GM19351 (cell line): ENCODE data around the gene INHA.

Source experiments
- ATAC-seq: cut with Tn5 transposase; IDR thresholded peaks from one replicate; pipeline ENCODE4 v1.9.1; 2021; ENCODE audit warnings: mild to moderate bottlenecking, moderate library complexity; ENCODE audit not compliant: unreplicated experiment

The INHA gene, protein sequence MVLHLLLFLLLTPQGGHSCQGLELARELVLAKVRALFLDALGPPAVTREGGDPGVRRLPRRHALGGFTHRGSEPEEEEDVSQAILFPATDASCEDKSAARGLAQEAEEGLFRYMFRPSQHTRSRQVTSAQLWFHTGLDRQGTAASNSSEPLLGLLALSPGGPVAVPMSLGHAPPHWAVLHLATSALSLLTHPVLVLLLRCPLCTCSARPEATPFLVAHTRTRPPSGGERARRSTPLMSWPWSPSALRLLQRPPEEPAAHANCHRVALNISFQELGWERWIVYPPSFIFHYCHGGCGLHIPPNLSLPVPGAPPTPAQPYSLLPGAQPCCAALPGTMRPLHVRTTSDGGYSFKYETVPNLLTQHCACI

DNA sequence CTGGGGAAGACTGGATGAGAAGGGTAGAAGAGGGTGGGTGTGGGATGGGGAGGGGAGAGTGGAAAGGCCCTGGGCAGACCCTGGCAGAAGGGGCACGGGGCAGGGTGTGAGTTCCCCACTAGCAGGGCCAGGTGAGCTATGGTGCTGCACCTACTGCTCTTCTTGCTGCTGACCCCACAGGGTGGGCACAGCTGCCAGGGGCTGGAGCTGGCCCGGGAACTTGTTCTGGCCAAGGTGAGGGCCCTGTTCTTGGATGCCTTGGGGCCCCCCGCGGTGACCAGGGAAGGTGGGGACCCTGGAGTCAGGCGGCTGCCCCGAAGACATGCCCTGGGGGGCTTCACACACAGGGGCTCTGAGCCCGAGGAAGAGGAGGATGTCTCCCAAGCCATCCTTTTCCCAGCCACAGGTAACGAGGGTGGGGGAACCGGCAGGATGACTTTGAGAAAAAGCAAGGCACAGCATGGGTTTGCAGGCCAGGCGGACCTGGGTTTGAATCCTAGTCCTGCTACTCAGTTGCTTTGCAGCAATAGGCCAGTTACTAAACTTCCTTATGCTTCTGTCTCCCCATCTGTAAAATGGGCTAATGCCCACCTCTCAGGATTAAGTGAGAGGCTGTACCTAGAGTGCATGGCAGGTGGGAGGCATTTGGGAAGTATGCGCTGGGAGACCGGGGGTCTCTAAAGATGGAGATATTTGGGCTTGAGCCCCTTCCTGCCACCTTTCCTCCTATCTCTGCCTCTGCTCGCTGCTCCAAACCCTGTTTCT is at the start of gene INHA:
Gene INHA (plus strand): TSS at position 74 of the 765 bp plus-strand sequence. CDS start 65 bp downstream, at position 139.
- ATAC-seq: no peak

DNA sequence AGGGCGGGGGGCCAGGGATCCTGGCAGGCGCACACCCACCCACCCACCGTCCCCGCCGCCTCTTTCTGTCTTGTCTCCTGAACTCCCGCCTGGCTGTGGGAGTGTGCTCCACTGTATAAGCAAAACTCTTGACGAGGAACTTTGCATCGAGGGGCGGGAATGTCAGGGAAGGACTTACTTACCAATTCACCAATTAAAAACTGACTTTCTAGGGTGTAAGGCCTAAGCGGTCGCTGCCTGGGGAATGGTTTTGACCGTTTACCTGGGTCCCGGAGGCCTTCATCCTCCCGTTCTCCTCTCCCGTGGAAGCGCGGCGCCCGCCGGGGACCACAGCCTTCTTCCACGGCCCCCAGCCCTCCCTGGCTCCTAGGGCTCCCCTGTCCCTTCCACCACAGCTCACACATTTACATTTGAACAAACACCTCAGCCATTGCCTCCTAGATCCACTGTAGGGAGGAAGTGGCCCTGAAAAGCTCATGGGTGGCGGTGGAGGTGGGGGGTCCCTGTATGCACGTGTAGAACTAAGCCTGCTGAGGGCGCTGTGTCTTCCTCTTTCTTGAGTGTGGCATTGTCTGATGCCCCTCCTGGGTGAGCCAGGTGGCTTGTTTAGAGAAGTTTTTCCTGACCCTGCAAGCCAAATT is 49.0 kb upstream of the INHA start:
- ATAC-seq: no peak

DNA sequence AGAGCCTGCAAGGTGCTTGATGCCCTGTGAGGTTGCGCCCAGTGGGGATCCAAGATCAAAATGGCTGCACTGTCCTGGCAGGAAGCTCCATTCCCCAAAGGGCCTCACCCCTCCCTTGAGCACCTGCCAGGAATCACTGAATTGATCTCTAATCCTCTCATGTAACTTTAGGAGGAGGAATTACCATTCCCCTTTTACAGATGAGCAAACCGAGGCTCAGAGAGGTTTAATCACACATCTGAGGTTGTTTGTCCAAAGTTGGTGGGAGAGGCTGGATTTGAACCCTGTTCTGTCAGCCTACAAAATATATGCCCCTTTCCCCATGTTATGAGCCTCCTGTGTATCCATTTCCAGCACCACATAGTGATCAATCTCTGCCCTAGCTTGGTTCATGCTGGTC is 47.3 kb upstream of the INHA start:
- no peak for ATAC-seq

DNA sequence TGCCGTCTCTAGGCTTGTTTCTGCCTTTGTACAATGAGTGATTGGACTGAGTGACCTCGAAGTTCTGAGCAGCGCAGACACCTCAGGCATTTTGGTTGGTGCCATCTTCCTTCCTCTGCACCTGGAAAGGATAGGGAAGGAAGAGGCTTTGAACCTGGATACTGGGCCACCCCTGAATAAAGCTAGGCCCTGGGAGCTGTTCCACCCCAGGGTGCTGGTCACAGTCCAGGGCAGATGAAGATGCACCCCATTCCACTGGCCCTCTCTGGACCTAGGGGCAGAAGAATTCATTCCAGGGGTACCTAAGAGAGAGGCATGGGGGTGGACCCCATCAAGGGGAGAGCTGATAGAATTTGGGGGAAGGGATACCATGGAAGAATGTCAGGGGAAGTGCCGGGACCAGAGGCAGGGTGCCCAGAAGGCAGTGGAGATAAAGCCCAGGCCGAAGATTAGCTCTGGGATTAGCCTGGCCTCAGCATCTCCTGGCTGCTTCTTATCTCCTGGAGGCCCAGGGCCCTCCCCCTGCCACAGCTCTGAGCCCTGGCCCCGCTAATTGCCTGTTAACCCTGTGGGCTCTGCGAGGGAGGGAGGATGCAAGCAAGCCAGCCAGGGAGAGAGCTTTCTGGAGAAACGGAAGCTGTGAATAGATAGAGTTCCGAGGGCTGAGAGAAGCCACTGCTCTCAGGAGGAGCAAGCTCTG is 46.4 kb upstream of the INHA start:
- ATAC-seq: no peak

DNA sequence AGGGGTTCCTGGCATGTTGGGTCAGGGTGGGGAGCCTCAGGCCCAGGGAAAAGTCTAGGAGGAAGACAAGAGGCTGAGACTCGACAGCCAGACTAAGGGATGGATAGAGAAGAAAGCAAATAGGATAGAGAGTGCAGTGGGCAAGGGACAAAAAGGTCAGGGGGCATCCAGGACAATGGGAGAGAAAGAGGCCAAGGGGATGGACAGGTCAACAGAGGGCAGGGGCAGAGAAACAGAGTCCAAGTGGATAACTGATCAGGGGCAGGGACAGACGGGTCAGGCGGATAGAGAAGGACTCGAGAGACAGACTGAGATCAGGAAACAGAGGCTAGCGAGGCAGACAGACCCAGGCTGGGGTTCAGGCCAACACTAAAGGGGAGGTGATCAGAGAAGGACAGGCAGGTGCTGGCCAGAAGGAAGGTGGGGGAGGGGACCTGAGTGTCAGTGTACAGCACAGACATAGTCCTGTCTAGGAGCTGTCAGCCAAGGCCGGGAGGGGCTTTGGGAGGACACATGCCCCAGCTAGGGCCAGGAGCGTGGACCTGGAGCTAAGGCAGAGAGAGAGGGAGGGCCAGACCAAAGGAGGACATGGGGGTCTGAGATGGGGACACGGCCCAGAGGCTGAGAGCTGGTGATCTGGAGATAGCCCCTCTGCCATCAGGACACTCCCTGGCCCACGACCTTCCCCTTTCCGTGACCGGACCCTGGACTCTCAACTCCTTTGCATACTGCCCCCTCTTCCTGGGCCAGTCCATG is 45.6 kb upstream of the INHA start:
- no peak for ATAC-seq

DNA sequence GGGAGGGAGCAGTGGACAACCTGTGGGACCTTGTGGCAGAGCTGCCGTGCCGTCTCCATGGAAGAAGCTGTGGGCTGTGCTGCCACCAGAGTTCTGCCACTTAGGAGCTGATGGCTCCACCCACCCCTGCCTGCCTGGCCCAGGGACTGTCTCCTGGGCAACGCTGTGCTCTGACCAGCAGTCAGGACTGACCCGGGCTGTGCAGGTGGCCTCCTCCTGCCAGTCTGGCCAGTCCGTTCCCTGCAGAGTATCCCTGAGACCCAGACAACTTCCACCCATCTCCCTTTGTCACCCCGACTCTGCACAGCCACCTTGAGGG is 45.1 kb upstream of the INHA start:
- no peak for ATAC-seq

DNA sequence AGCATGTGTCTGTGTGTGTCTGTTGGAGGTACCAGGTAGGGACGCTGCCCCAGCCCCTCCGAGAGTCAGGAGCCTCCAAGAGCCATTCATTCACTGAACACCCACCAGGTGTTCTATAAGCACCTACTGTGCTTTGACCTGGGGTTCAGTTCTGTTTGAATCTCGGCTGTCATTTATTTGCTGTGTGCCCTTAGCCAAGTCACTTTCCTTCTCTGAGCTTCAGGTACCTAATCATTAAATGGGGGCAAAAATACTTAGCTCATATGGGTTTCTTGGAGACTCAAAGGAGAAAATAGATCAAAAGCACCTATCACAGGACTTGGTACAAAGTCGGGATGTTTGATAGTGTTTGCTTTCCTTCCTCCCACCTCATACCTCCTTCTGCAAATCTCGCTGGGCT is 44.6 kb upstream of the INHA start:
- ATAC-seq: no peak

DNA sequence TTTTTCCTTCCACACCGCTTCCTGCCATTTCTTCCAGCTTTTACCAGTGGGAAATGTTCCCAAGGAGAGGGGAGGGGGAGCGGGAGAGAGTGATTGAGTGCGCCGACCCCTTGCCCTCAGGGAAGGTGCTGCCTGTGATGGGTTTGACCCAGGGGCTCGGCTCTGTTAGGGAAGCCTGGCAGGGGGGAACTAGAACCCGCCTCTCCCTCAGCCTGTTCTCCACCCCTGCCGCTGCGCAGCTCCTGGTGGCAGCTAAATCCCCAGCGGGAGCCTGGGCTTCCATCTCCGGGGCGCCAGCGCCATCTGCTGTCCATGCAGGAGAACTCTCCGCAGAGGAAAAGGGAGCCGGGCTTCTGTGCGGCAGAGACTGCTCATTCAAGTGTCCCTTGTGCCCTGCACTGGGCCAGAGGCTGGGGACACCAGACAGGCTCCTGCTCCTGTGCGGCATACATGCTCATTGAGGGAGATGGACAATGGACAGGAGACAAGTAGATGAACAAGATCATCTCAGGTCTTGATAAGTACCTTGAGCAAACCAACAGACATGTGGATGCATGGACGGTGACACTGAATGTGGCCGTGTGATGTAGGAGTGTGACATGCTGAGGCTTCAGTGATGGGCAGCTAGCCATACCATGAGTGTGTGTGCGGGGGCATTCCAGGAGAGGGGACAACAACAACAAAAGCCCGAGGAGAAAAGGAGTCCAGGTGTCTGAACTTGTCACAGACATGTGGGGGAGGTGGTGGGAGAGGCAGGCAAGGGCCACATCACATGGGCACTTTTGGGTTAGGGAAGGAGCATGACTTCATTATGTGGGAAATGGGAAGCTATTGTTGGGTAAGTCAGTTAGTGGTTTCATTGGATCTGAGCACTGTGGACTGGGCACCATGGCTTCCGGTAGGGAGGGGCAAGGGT is 41.8 kb upstream of the INHA start:
- peak; percentile 86 for ATAC-seq

DNA sequence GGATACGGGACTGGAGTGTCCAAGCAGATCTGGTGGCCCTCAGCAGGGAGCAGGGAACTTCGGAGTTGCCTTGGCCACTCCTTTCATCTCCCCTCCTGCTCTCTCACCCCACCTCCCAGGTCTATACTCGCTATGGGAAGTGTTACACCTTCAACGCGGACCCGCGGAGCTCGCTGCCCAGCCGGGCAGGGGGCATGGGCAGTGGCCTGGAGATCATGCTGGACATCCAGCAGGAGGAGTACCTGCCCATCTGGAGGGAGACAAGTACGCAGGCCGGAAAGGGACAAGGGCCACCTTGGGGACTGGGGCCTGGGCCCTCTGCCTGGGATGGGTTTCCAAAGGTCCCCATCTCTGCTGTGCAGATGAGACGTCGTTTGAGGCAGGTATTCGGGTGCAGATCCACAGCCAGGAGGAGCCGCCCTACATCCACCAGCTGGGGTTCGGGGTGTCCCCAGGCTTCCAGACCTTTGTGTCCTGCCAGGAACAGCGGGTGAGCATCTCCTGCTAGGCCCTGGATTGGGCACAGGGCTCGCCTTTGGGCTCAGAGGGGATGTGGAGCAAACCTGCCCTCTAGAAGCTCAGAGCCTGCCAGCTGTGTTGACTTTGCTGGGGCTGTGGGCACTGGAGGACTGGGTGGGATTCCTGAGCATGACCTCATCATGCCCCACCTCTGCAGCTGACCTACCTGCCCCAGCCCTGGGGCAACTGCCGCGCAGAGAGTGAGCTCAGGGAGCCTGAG is 40.3 kb upstream of the INHA start:
- ATAC-seq: no peak

DNA sequence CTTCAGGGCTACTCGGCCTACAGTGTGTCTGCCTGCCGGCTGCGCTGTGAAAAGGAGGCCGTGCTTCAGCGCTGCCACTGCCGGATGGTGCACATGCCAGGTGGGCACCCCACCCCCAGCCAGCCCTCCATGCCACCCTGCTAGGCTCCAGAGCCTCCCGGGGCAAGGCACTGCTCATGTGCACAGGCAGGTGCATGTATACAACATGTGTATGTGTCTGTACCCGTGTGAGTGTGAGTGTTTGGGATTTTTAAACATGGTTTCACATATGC is 39.8 kb upstream of the INHA start:
- ATAC-seq: no peak

DNA sequence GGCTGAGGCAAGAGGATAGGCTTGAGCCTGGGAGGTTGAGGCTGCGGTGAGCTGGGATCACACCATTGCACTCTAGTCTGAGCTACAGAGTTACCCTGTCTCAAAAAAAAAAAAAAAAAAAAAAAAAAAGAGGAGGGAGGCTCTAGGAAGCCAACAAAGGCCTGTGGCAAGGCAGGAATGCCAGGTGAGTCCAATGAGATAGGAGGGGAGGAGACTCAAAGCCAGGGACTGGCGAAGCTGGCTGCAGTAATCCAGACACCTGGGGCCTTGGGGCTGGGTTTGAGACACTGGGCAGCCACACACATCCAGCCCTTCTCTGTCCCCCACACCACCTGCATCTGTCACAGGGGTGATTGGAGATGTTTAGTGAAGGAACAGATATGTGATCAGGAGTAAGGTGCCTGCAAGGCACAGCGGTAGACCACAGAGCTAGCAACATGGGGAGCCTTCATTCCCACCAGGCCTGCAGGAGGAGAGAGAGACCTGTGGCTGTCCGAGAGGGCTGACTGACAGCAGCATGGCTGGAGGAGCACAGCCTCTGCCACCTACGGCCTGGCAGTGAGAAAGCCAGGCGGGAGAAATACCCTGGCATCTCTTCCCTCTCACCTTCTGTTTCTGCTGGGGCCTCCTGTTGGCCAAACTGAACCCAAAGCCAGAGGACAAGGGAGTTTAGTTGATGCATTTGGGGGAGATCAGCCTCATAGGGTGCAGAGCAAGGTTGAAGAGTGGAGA is 38.0 kb upstream of the INHA start:
- ATAC-seq: no peak

DNA sequence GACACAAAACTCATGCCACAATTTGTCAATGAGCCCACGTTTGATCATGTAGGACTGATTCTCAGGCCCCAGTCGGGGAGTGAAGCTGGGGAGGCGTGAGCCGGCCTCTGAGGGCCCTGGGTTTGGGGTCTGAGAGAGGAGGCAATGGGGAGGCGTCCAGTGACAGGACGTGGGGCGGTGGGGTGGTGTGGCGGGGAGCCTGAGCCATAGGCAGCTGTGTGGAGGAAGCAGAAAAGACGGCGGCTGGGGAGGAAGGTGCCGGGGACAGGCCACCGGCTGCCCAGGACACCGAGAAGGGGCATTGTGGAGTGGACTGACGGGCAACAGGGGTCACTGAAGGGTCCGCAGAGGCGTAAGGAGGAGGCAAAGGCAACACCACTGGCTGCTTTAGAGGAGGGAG is 35.7 kb upstream of the INHA start:
- no peak for ATAC-seq

DNA sequence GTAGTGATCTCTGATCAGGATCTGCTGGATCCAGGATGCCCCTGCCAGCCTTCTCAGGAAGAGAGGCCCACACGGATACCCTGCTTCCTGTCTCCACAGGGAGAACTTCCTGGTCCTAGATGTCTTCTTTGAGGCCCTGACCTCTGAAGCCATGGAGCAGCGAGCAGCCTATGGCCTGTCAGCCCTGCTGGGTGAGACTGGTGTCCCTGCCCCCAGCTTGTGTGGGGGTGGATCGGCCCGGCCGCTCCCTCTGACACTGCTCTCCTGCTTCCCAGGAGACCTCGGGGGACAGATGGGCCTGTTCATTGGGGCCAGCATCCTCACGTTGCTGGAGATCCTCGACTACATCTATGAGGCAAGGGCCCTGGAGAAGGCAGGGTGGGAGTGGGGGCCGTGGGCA is 35.1 kb upstream of the INHA start:
- no peak for ATAC-seq

DNA sequence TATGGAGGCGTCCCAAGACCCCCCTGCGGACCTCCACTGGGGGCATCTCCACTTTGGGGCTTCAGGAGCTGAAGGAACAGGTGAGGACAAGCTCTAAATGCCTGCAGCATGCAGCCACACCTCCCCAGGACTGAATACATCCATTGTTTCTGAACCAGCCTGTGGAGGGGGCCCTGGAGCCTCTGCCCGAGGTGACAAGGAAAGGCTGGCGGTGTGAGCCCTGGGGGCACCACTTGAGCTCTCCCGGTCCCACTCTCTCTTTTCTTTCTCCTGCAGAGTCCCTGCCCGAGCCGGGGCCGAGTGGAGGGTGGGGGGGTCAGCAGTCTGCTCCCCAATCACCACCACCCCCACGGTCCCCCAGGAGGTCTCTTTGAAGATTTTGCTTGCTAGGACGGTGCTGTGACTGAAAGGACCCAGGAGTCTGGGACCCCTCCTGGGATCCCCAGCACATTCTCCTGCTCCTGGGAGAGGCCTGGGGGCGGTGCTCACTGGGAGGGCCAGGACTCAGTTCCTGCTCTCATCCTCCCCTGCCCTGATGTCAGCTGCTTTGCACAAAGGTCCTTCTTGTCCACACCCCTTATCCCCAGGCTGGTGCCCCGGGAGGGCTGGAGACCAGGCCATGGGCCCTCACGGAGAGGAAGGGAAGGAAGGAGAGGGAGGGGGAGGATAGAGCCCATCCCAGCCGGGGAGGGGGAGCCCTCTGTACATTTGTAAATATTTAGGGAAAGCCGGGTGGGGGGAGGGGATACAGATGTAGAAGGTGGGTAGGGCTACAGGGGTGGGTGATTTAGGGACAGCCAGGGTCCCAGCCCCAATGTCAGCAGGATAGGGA is 34.2 kb upstream of the INHA start:
- no peak for ATAC-seq

DNA sequence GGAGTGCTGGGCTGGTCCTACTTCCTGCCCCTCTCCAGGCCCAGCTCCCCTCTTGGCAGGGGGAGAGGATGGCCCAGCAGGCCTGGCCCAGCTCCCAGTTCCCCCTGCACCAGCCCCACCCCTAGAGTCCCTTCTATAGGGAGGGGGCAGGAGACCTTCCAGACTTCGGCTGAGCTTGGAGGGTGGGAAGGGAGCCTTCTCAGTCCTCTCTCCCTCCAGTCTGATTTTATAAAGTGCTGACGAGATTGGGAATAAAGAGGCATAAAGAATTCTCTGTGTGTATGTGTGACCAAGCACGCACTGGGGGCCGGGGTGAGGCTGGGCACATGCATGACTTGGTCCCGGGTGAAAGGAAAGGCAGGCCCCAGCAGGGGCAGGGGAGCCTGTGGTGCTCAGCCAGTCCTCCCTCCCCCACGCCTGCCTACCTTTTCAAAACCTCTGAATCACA is 33.6 kb upstream of the INHA start:
- ATAC-seq: no peak

DNA sequence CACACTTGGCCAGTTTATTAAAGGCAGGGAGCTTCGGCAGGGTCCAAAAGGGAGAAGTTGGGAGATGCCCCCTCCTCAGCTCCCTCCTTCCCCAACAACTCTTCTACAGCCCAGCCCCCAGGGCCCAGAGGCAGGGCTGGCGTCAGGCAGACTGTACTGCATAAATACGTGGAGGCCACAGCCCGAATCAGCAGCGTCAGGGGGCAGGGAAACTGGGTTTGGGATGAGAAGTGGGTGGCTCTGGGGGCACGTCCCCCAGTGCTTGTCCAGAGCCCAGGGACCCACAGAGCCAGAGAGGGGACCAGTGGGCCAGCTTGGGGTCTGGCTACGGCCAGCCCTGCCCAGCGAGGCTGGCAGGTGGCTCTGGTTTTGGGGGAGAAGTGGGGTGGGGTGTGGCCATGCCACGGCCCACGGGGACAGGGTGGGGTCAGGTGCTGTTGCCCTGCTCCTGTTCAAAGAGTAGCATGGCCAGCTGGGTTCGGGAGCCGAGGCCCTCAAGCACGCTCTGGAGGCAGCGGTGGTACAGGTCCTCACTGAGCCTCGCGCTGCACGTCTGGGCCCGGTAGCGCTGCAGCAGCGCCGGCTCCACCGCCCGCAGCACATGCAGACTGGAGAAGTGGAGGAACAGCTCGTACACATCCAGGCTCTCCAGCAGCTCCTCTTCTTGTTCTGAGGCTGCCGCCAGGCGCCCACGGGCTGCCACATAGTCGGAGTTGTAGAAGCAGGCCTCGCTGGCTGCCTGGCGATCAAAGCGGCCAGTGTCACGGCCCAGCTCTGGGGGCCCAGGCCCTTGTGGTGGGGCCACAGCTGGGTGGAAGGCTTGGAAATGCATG is 32.9 kb upstream of the INHA start:
- no peak for ATAC-seq
